OCI-LY7 (cell line): ENCODE results near the gene FNDC3B. TPM values are rescaled to one million over a fixed set of nuclear protein-coding genes. Genes with fewer than 3 reads are reported as not detected.

Experiments
- BruUV-seq: library from RNA; stranded (reverse); fragments of 400-500 nt; replicated peaks from 2 replicates; lab custom pipeline; 2021; lab: Mats Ljungman, UMichigan
- CTCF ChIA-PET: fragments of 300-600 bp; sonication (Branson Sonifier 250); formaldehyde crosslinking; loops from one replicate; lab custom pipeline; 2022; ENCODE audit warnings: antibody characterized with exemption; ENCODE audit not compliant: unreplicated experiment; lab: Charles Lee
- POLR2A ChIA-PET: fragments of 300-600 bp; sonication (Branson Sonifier 250); formaldehyde crosslinking; loops from one replicate; lab custom pipeline; 2022; ENCODE audit warnings: antibody characterized with exemption; lab: Charles Lee
- DNase-seq: peaks from one replicate; pipeline ENCODE4 v3.0.0-alpha.2; 2015; ENCODE audit warnings: low spot score
- H2AFZ ChIP-seq: fragments of 200-600 bp; sonication (generic), shearing (Covaris generic); 2 replicates; pipeline ENCODE4 v1.6.1; 2014; ENCODE audit warnings: mild to moderate bottlenecking, antibody characterized with exemption, low read length, moderate library complexity
- H3K27ac ChIP-seq: fragments of 200-600 bp; sonication (generic); 2 replicates; pipeline ENCODE4 v1.5.1; 2014; ENCODE audit warnings: mixed run types, low read depth, mild to moderate bottlenecking, moderate library complexity, low read length, inconsistent platforms; ENCODE audit not compliant: poor library complexity, severe bottlenecking
- H3K36me3 ChIP-seq: fragments of 200-600 bp; sonication (generic); 2 replicates; pipeline ENCODE4 v1.6.1; 2014; ENCODE audit warnings: mild to moderate bottlenecking, antibody characterized with exemption, low read length, moderate library complexity, mixed read lengths; ENCODE audit not compliant: insufficient read depth
- H3K4me1 ChIP-seq: fragments of 200-600 bp; sonication (generic); 2 replicates; pipeline ENCODE4 v1.5.1; 2014; ENCODE audit warnings: mild to moderate bottlenecking, low read length; ENCODE audit not compliant: insufficient read depth, poor library complexity, severe bottlenecking
- H3K4me2 ChIP-seq: fragments of 200-600 bp; sonication (generic); 2 replicates; pipeline ENCODE4 v1.6.1; 2014; ENCODE audit warnings: mild to moderate bottlenecking, low read length
- H3K4me3 ChIP-seq: fragments of 200-600 bp; sonication (generic); 2 replicates; pipeline ENCODE4 v1.5.1; 2014; ENCODE audit warnings: mild to moderate bottlenecking, low read depth, low read length; ENCODE audit not compliant: poor library complexity, severe bottlenecking
- H3K79me2 ChIP-seq: fragments of 200-600 bp; sonication (generic); 2 replicates; pipeline ENCODE4 v1.6.1; 2016; ENCODE audit warnings: low read depth, mild to moderate bottlenecking, low read length, moderate library complexity, mixed read lengths; ENCODE audit not compliant: insufficient read depth
- H3K9me2 ChIP-seq: fragments of 200-600 bp; sonication (generic); 2 replicates; pipeline ENCODE4 v1.6.1; 2016; ENCODE audit warnings: mild to moderate bottlenecking, low read length, mixed read lengths; ENCODE audit not compliant: insufficient read depth
- H3K9me3 ChIP-seq: fragments of 200-600 bp; sonication (generic); 2 replicates; pipeline ENCODE4 v1.6.1; 2014; ENCODE audit warnings: mild to moderate bottlenecking, mixed run types, low read length, mixed read lengths
- H4K20me1 ChIP-seq: fragments of 200-600 bp; sonication (generic); 2 replicates; pipeline ENCODE4 v1.6.1; 2014; ENCODE audit warnings: mild to moderate bottlenecking, antibody characterized with exemption, low read length, moderate library complexity, mixed read lengths; ENCODE audit not compliant: insufficient read depth
- EZH2phosphoT487 ChIP-seq: fragments of 200-600 bp; sonication (generic); IDR thresholded peaks from 2 replicates; pipeline ENCODE4 v1.6.1; 2018; ENCODE audit warnings: low read depth, borderline replicate concordance, mild to moderate bottlenecking, mixed run types, antibody characterized with exemption, low read length, moderate library complexity, mixed read lengths
- intact Hi-C: fragments of 100-400 bp; cut with micrococcal nuclease; formaldehyde crosslinking; loops from one replicate; pipeline ENCODE4 v1.10.0; 2022; ENCODE audit not compliant: unreplicated experiment
- total RNA-seq, 2 experiments: library from RNA; depleted of rRNA in 1 of 2; stranded (reverse); fragments of >200 nt in 1 of 2; shearing (Covaris generic) in 1 of 2; gene quantifications; 2 replicates each; pipeline ENCODE4 v1.2.3, GENCODE V29; 2014 to 2022
- TF ChIP-seq, protein P1 (sequence below): fragments of 200-600 bp; sonication (generic); conservative IDR thresholded peaks from 2 replicates; pipeline ENCODE4 v1.5.1; 2014; ENCODE audit warnings: mild to moderate bottlenecking, antibody characterized with exemption, low read length, moderate library complexity, mixed read lengths

FNDC3B gene
- total RNA-seq, 2 experiments from 2014 or later = 23.3 to 28.5 TPM

DNA sequence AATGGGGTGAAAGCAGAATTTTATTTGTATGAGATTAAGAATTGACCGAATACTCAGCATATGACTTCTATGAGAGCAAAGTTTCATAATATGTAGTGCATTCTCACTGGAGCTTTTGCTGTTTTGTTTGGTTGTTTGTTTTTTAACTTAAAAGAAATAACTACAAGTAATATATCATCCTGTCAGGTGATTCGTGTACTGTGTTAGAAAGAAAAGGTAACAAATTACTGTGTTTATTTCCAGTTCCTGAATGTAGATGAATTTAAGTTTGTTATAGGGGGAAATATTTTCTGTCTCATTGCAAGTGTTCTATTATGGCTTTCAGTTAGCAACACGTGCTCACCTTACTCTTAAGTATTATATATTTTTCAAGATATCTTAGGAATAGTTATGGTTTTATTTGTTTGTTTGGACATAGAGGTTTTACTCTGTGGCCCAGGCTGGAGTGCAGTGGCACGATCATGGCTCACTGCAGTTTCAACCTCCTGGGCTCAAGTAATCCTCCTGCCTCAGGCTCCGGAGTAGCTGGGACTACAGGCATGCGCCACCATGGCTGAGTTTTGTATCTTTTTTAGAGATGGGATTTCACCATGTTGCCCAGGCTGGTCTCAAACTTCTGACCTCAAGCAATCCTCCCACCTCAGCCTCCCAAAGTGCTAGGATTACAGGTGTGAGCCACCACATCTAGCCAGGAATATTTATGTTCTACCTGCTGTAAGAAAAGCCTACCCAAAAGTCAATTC is 125.4 kb downstream of the FNDC3B start:
- CTCF ChIA-PET = no interaction called here
- no peak for DNase-seq

DNA sequence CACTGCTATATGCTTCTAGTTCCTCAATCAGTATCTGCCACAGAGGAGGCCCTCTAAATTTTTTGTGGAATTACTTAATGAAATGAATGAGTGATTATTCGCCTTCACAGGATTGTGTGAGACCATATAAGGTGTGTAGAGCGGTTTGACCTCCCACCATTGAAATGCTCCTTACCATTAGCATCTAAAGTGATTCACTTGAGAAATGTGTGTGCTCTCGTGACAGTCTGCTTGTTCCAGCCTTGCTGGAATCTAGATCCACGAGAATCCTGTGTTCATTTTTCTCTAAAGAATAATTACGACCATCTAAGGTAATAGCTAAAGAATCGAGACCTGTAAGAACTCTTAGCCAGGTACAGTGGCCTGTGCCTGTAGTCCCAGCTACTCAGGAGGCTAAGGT is 126.9 kb downstream of the FNDC3B start:
- H2AFZ ChIP-seq = no peak overlapping the region
- no peak overlapping the region for H3K4me2 ChIP-seq
- no peaks in the 10 kb centered on the region for H3K9me3 ChIP-seq
- CTCF ChIA-PET = no interaction called here
- H3K4me1 ChIP-seq = no peaks in the 10 kb centered on the region
- H3K9me2 ChIP-seq = no peaks in the 10 kb centered on the region
- no peaks in the 10 kb centered on the region for H3K79me2 ChIP-seq
- H4K20me1 ChIP-seq = no peaks in the 10 kb centered on the region
- H3K4me3 ChIP-seq = no peak overlapping the region
- H3K27ac ChIP-seq = no peak overlapping the region
- H3K36me3 ChIP-seq = no peaks in the 10 kb centered on the region
- DNase-seq = no peak
- TF ChIP-seq EZH2phosphoT487 = no peak
- TF ChIP-seq, protein P1, sequence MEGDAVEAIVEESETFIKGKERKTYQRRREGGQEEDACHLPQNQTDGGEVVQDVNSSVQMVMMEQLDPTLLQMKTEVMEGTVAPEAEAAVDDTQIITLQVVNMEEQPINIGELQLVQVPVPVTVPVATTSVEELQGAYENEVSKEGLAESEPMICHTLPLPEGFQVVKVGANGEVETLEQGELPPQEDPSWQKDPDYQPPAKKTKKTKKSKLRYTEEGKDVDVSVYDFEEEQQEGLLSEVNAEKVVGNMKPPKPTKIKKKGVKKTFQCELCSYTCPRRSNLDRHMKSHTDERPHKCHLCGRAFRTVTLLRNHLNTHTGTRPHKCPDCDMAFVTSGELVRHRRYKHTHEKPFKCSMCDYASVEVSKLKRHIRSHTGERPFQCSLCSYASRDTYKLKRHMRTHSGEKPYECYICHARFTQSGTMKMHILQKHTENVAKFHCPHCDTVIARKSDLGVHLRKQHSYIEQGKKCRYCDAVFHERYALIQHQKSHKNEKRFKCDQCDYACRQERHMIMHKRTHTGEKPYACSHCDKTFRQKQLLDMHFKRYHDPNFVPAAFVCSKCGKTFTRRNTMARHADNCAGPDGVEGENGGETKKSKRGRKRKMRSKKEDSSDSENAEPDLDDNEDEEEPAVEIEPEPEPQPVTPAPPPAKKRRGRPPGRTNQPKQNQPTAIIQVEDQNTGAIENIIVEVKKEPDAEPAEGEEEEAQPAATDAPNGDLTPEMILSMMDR = no peak
- intact Hi-C loops = no loop called here
- POLR2A ChIA-PET = interaction anchor here (0.7 to 1.4 kb wide), 2 partner anchors 12 to 24 kb away, joined by 3 to 4 read pairs; no protein-coding TSS in a partner anchor
- BruUV-seq = no TSS peak

More for the DNA sequence above, 125.4 kb downstream of the FNDC3B start:
- TF ChIP-seq, protein P1 = no peak
- no peak for TF ChIP-seq EZH2phosphoT487
- no TSS peak for BruUV-seq
- intact Hi-C loops = no loop called here
- Histone ChIP-seq H3K9me2 (no peaks in the 10 kb centered on the region), H3K4me2 (no peak overlapping the region), H4K20me1 (no peaks in the 10 kb centered on the region), H3K36me3 (no peaks in the 10 kb centered on the region), H3K4me3 (no peak overlapping the region), H2AFZ (no peak overlapping the region), H3K9me3 (no peaks in the 10 kb centered on the region), H3K79me2 (no peaks in the 10 kb centered on the region), H3K4me1 (peaks cover 3% of the 10 kb centered on the region), H3K27ac (no peak overlapping the region)
- POLR2A ChIA-PET = interaction anchor here (1.3 to 1.9 kb wide), 3 partner anchors 13 to 129 kb away, joined by 3 to 11 read pairs (median 4); no protein-coding TSS in a partner anchor

DNA sequence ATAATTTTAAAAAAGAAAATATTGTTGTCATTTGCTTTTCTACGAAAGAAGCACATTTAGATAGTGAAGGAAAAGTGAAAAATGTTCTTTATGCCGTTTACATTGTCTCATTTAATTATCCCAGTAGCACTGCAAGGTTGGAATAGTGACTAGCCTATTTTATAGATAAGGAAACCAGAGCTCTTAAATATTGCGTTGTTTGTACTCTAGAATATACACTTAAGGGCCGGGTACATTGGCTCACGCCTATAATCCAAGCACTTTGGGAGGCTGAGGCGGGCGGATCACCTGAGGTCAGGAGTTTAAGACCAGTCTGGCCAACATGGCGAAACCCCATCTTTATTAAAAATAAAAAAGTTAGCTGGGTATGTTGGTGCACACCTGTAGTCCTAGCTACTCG is 127.5 kb downstream of the FNDC3B start:
- ChIA-PET POLR2A (interaction anchor here (0.7 to 1.5 kb wide), 2 partner anchors 25 to 125 kb away, joined by 3 read pairs; no protein-coding TSS in a partner anchor), CTCF (no interaction called here)
- Histone ChIP-seq H3K9me3 (no peaks in the 10 kb centered on the region), H3K4me3 (no peak overlapping the region), H2AFZ (no peak overlapping the region), H4K20me1 (no peaks in the 10 kb centered on the region), H3K4me1 (no peaks in the 10 kb centered on the region), H3K4me2 (no peak overlapping the region), H3K79me2 (no peaks in the 10 kb centered on the region), H3K36me3 (no peaks in the 10 kb centered on the region), H3K27ac (no peak overlapping the region), H3K9me2 (no peaks in the 10 kb centered on the region)
- BruUV-seq = no TSS peak
- TF ChIP-seq EZH2phosphoT487 = no peak
- TF ChIP-seq, protein P1 = no peak
- no peak for DNase-seq
- intact Hi-C loops = no loop called here
